Thyroid gland (tissue), 4 donors: ENCODE results near the gene BAZ1B. TPM values are rescaled to one million over a fixed set of nuclear protein-coding genes. Genes with fewer than 3 reads are reported as not detected.
A peak's percentile ranks its signal among the peaks of the same experiment; 100 is the strongest.
"Not testable (repeated sequence)": the region's sequence is repeated elsewhere in the genome, so short reads cannot be mapped to it uniquely, and the experiment has no call there.

Experiments
- DNase-seq, 2 donors: peaks; one replicate each; pipeline ENCODE4 v3.0.0-alpha.2; 2019
- H3K27ac ChIP-seq, 3 donors: fragments of 200-600 bp; sonication (generic); 1 replicate in 2 of 3; 2 replicates in 1 of 3; pipeline ENCODE4 v1.5.1; 2016 to 2019; ENCODE audit warnings: mild to moderate bottlenecking in 1 of 3, moderate library complexity in 1 of 3
- H3K27me3 ChIP-seq: fragments of 200-600 bp; sonication (generic); one replicate; pipeline ENCODE4 v1.5.1; 2019
- H3K36me3 ChIP-seq, 2 donors: fragments of 200-600 bp; sonication (generic); one replicate each; pipeline ENCODE4 v1.5.1; 2016 to 2019
- H3K4me1 ChIP-seq, 2 donors: fragments of 200-600 bp; sonication (generic); one replicate each; pipeline ENCODE4 v1.5.1; 2017 to 2019
- H3K4me3 ChIP-seq, 3 donors: fragments of 200-600 bp; sonication (generic); replicated peaks in 1 of 3; 1 replicate in 2 of 3; 2 replicates in 1 of 3; pipeline ENCODE4 v1.5.1; 2016; ENCODE audit warnings: mild to moderate bottlenecking in 1 of 3
- H3K9me3 ChIP-seq: fragments of 200-600 bp; sonication (generic); one replicate; pipeline ENCODE4 v1.5.1; 2017
- POLR2A ChIP-seq, 2 donors: fragments of 450-650 bp; IDR thresholded peaks; one replicate each; pipeline ENCODE4 v1.6.1; 2017; ENCODE audit warnings: antibody characterized with exemption in 2 of 2, mild to moderate bottlenecking in 2 of 2, moderate library complexity in 1 of 2
- WGBS, 2 donors: methylation state at CpG; one replicate each; pipeline ENCODE4 v1.1.5; 2017; 5-methylcytosine and 5-hydroxymethylcytosine counted together
- intact Hi-C: fragments of 100-400 bp; cut with DNase I; formaldehyde crosslinking; loops from one replicate; pipeline ENCODE4 v1.15.1; 2023
- total RNA-seq, 4 donors: library from RNA; depleted of rRNA; stranded (reverse); fragments of >200 nt; gene quantifications; one replicate each; pipeline ENCODE4 v1.2.3, GENCODE V29; 2016
- TF ChIP-seq, protein P1 (sequence below), 6 experiments: fragments of 200-600 bp in 3 of 6; fragments of 450-650 bp in 3 of 6; sonication (generic) in 3 of 6; IDR thresholded peaks; one replicate each; pipeline ENCODE4 v1.5.1; 2016 to 2019; ENCODE audit warnings: antibody characterized with exemption in 6 of 6, mild to moderate bottlenecking in 2 of 6, inconsistent platforms in 1 of 6, moderate library complexity in 1 of 6

The BAZ1B gene
- total RNA-seq, 4 donors from 2014 or later, result 52.8 to 69.0 (median 55.1) TPM

DNA sequence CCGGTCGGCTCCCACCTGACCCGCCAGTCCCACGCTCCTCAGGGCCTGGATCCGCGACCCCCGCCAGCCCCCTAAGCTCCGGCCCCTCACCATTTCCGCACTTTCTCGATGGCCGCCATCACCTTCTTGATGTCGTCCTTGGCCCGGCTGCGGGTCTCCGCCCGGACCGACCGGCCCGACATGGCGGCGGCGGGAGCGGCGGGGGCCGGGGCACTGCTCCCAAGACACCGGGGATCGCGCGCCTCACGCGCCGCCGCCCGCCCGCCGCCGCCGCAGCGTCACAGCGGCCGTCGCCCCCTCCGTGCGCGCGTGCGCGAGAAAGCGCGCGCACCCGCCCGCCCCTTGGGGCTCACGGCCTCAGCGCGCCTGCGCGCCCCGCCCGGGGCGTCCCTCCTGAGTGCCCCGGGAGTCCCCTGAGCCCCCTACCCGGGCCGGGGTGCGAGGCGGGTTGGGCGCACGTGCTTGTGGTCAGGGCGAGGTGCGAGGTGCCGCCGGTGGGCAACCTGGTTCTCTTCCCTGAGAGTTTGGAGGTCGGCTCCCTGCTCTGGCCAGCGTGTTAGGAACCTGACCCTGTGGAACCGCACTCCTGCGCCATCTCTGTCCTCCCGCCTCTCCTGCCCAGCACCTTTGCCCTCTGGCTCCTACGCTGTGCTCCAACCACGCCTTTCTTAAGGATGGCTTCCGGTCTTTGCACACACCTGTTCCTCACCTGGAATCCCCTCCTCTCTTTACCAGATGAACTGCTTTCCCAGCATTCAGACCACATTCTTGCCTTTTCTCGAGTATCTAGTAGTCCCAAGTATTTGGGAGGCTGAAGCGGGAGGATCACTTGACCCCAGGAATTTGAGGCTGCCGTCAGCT, 35.5 kb upstream of the BAZ1B start, which contains the start of gene BCL7B:
TSS of gene BCL7B (minus strand) at position 294 of the 861 bp plus-strand sequence. CDS start at position 182, 112 bp downstream.
- peak within 1 kb of the TSS; percentile 50 to 94 (median 62) for H3K4me3 ChIP-seq
- intact Hi-C loops, result no loop called here
- H3K9me3 ChIP-seq, result no peaks in the 10 kb centered on the region
- H3K27me3 ChIP-seq, result no peaks in the 10 kb centered on the region
- no peaks in the 10 kb centered on the region for H3K36me3 ChIP-seq
- 22% methylated on average over 14 to 21 of the region's 83 CpGs for WGBS, 2 donors
- DNase-seq, result peak; percentile 61
- peak within 1 kb of the TSS; percentile 93 to 99 (median 96) for H3K27ac ChIP-seq
- H3K4me1 ChIP-seq, result peaks cover 31% of the 10 kb centered on the region in 2 donors
- TF ChIP-seq, protein P1, sequence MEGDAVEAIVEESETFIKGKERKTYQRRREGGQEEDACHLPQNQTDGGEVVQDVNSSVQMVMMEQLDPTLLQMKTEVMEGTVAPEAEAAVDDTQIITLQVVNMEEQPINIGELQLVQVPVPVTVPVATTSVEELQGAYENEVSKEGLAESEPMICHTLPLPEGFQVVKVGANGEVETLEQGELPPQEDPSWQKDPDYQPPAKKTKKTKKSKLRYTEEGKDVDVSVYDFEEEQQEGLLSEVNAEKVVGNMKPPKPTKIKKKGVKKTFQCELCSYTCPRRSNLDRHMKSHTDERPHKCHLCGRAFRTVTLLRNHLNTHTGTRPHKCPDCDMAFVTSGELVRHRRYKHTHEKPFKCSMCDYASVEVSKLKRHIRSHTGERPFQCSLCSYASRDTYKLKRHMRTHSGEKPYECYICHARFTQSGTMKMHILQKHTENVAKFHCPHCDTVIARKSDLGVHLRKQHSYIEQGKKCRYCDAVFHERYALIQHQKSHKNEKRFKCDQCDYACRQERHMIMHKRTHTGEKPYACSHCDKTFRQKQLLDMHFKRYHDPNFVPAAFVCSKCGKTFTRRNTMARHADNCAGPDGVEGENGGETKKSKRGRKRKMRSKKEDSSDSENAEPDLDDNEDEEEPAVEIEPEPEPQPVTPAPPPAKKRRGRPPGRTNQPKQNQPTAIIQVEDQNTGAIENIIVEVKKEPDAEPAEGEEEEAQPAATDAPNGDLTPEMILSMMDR (IDR thresholded peaks at IDR 0.05), result no peak
- TF ChIP-seq POLR2A (IDR thresholded peaks at IDR 0.05), result peak; percentile 47 to 64

DNA sequence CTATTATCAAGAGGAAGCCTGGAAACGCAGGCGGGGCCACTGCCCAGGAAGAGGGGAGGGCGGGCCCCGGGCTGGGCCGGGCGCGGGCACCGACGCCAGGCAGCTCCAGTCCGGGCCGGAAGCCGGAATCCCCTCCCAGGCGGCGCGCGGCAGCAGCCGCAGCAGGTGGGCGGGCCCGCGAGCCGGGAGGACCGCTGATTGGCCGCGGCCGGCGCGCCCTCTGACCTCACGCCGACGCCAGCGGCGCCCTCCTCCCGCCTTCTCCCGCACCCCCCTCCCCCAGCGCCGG, 35.0 kb upstream of the BAZ1B start:
- peak overlapping the region; percentile 93 to 99 (median 96) for H3K27ac ChIP-seq
- H3K4me3 ChIP-seq, result peak overlapping the region; percentile 50 to 94 (median 62)
- DNase-seq, result peak; percentile 96 to 97
- H3K4me1 ChIP-seq, result peaks cover 31% of the 10 kb centered on the region in 2 donors
- no peaks in the 10 kb centered on the region for H3K27me3 ChIP-seq
- H3K9me3 ChIP-seq, result no peaks in the 10 kb centered on the region
- TF ChIP-seq POLR2A (IDR thresholded peaks at IDR 0.05), result no peak
- WGBS, 2 donors, result 0% methylated on average over 19 to 23 of the region's 36 CpGs
- no peaks in the 10 kb centered on the region for H3K36me3 ChIP-seq
- intact Hi-C loops, result no loop called here

DNA sequence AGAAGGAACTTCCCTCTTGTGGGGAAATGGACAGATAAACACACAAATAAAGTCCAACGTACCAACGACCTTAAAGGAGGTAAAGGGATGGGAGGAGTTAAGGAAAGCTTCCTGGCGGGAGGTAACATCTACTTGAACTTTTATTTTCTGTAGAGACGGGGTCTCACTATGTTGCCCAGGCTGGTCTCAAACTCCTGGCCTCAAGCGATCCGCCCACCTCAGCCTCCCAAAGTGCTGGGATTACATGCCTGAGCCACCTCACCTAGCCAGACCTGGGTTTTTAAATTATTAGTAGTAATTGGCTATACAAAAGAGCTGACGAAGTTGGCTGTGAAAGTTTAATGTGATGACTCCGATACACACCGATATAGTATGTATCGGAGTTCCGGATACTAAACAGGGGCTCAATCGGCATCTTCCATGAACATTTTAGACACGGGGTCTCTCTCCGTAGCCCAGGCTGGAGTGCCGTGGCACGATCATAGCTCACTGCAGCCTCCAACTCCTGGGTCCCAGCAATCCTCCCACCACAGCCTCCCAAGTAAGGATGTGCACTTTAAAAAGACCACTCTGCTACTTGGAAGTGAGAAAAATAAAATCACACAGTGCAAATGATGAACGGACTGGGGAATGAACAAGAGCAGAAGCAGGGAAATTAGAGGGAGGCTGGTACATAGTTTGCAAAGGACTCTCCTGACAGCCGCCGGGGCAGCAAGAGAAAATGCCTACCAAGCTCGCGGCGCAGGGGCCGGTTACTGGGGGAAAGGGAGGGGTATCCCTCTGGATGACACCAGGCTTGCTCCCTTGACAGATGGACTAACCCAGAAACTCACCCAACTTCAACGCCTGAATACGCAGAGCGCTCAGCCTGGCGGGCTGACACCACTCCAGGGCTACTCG, 34.4 kb upstream of the BAZ1B start:
- H3K4me1 ChIP-seq, result peaks cover 31% of the 10 kb centered on the region in 2 donors
- peaks cover 4 to 5% of the 10 kb centered on the region in 2 donors for H3K36me3 ChIP-seq
- H3K27ac ChIP-seq, result peak overlapping the region; percentile 7 to 96 (median 93)
- no peak for DNase-seq
- 25% methylated on average over 28 of the region's 28 CpGs for WGBS, 2 donors
- intact Hi-C loops, result no loop called here
- TF ChIP-seq, protein P1 (IDR thresholded peaks at IDR 0.05), result no peak
- TF ChIP-seq POLR2A (IDR thresholded peaks at IDR 0.05), result peak in 1 of 2 donors; percentile 45
- peak overlapping the region in 2 of 3 donors; percentile 19 to 62 for H3K4me3 ChIP-seq
- H3K27me3 ChIP-seq, result no peaks in the 10 kb centered on the region
- H3K9me3 ChIP-seq, result no peaks in the 10 kb centered on the region

DNA sequence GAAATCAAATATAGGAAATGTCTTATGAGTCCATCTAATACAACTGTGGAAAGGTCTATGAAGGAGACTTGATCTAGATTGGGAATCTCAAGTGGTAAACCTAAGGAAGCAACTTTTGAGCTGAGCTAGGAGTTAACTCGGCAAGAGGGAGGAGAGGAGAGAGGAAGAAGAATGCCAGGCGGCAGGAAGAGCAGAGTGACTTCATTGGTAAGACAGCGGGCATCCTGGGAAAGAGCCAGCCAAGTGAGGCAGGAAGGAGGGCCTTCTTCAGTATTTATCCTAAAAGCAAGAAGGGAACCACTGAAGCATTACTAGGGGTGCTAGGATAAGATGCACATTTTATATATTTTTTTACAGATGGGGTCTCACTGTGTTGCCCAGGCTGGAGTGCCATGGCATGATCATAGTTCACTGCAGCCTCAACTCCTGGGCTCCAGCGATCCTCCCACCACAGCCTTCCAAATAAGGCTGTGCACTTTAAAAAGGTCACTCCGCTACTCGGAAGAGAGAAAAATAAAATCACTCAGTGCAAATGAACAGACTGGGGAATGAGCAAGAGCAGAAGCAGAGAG, 33.4 kb upstream of the BAZ1B start:
- DNase-seq, result no peak
- Histone ChIP-seq H3K4me1 (peaks cover 31% of the 10 kb centered on the region in 2 donors), H3K4me3 (no peak overlapping the region), H3K27me3 (no peaks in the 10 kb centered on the region), H3K9me3 (no peaks in the 10 kb centered on the region), H3K27ac (peak overlapping the region in 2 of 3 donors; percentile 93 to 96), H3K36me3 (peaks cover 10 to 12% of the 10 kb centered on the region in 2 donors)
- WGBS, 2 donors, result 58 to 60% methylated on average over 6 of the region's 6 CpGs
- intact Hi-C loops, result no loop called here
- TF ChIP-seq, protein P1 (IDR thresholded peaks at IDR 0.05), result no peak
- no peak for TF ChIP-seq POLR2A (IDR thresholded peaks at IDR 0.05)

DNA sequence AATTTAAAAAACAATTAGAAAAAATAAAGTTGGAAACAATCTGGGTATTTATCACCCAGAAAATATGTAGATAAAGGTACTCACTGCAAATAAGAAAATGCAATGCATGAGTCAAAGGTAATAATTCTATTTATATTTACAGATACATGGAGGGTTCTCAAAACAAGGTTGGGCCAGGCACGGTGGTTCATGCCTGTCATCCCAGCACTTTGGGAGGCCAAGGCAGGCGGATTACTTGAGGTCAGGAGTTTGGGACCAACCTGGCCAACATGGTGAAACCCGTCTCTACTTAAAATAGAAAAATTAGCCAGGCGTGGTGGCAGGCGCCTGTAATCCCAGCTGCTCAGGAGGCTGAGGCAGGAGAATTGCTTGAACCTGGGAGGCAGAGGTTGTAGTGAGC, 28.0 kb upstream of the BAZ1B start:
- H3K27me3 ChIP-seq, H3K4me3 ChIP-seq, H3K27ac ChIP-seq, intact Hi-C loops, H3K9me3 ChIP-seq, DNase-seq: not testable (repeated sequence)
- peaks cover 12 to 15% of the 10 kb centered on the region in 2 donors for H3K4me1 ChIP-seq
- peaks cover 10 to 12% of the 10 kb centered on the region in 2 donors for H3K36me3 ChIP-seq
- WGBS, 2 donors, result 92 to 95% methylated on average over 5 of the region's 5 CpGs
